Measurements from ENCODE around the gene CCDC40. TPM values are rescaled to one million over a fixed set of nuclear protein-coding genes. Genes with fewer than 3 reads are reported as not detected.
"Not testable (repeated sequence)": the region's sequence is repeated elsewhere in the genome, so short reads cannot be mapped to it uniquely, and the experiment has no call there.

Gene CCDC40
- 4.5 TPM for total RNA-seq

DNA sequence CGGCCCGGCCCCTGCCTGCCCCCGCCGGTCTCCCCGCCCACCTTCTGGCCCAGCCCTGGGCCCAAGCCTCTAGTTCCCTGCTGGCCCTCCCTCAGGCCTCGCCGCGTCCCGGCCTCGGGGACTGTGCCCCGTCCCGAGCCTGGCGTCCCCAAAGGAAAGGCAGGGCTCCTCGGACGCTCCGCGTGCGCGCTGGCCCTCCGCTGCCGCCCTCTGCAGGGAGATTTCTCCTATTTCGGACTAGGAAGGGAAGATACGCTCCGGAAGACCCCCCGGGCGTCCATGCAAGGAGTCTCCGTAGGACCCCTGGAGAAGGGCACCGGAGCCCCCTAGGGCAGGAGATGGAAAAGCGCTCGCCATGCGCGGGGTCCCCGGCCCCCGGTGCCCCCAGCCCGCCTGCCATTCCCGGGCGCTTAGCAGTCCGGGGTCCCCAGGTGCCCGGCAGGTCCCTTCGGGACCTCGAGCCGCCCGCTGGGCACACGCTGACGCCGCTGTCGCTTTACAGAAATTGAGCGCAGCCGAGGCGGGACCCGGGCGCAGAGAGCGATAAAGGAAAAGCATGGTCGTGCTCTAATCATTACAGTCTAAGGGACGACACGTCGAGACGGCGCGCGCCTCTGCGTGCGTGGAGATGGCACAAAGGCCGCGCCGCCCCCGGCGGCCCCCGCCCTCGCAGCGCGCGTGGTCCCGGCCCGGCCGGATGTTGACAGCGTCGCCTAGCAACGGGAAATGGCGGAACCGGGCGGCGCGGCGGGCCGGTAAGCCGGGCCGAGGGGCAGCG is at the start of gene CCDC40:
Gene CCDC40, plus strand, starts transcription at position 706 of the 778 bp plus-strand sequence. Its CDS starts 21 bp downstream, at position 727.
- DNase-seq = peak; percentile 90

GRCh38 chr17:79987187-79987934 is 49.1 kb upstream of the CCDC40 start:
- DNase-seq = no peak

GRCh38 chr17:79987935-79988184 is 48.6 kb upstream of the CCDC40 start:
- no peak for DNase-seq

DNA sequence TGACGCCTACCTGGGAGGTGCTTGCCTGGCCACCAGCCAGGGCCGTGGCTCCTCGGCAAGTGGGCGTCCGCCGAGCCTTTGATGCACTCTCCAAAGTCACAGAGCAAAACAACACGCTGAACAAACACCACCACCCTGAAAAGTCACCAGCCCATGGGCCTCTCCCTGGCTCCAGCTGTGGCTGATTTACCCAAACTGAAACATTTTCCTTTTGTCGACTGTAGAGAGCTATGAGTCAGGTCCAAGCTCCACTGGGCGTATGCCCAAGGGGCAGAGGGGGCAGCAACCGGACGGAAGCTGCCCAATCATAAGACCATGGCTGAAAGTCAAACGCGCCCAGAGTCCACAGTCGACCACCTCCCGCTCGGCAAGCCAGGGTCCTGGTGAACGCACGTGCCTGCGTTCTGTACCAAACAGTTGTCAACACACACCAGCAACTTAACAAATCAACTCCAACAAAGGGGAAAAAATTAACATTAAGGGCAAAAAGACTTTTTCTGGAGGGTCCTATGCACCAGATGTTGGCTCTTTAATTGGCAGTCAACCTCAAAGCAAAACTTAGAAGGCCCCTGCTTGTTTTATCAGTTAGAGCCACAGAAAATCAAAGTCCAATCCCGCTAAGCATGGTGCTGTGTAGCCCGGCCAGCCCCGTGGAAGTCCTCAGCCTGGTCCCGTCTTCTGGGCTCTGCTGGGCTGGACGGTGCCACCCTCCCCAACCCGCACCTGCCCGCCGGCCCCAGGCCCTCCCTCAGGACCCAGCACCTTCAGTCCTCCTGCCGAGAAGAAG is 48.1 kb upstream of the CCDC40 start:
- no peak for DNase-seq

- DNase-seq = no peak
Observed at GRCh38 chr17:79989106-79989835, 47.2 kb upstream of the CCDC40 start.

- DNase-seq = no peak
Observed at GRCh38 chr17:79990051-79990592, 46.3 kb upstream of the CCDC40 start.

- DNase-seq = no peak
Observed at GRCh38 chr17:79990704-79991103, 45.7 kb upstream of the CCDC40 start.

DNA sequence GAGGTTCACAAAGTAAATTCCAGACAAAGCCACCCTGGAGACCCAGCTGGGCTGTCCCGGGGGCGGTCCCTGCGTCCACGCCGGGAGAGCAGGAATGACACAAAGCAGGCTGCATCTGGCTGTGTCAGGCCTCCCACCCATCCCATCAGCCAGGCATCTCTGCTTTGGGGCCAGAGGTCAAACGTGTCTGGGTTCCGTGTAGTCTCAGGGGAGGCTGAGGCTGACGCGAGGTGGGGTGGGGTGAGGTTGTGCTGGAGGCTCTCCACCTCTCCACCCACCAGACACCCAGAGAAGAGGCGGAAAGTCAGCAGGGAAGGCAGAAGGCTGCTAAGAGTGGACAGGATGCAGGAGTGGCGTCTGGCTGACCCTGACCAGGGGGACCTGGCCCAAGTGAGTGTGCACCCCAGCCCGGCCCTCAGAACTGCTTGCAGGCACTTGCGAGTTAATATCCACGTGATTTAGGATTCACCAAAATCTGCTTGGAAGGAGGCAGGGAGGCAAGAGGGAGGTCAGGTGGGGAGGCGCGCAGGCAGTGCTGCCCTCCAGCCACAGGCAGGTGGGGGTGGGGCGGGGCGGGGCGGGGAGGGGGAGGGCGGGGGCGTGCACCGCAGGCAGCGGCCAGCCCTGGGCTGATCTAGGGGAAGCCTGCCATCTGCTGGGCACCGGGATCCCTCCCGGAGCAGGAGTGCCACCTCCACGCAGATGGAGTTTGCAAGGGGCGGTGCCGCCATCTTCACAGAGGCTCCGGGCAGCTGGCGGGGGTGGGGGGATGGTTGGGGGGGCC is 45.1 kb upstream of the CCDC40 start:
- peak; percentile 94 for DNase-seq

- peak; percentile 81 for DNase-seq
Observed at GRCh38 chr17:79991924-79992648, 44.4 kb upstream of the CCDC40 start.

- DNase-seq = no peak
Observed at GRCh38 chr17:79992649-79993389, 43.6 kb upstream of the CCDC40 start.

GRCh38 chr17:79993390-79994227 is 42.8 kb upstream of the CCDC40 start:
- peak; percentile 84 for DNase-seq

GRCh38 chr17:79994228-79994569 is 42.2 kb upstream of the CCDC40 start:
- not testable (repeated sequence) for DNase-seq

DNA sequence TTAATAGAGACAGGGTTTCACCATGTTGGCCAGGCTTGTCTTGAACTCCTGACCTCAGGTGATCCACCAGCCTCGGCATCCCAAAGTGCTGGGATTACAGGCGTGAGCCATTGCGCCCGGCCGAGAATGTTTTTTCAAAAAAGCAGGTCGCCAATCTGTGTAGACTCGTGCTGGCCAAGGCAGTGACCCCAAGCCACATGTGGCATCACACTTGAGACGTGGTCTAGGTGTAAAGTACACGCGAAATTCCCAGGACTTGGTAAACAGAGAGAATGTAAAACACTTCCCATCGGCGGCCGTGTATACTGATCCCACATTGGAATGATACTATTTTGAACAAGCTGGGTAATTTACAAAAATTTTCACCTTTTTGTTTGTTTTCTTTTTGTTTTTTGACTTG is 41.8 kb upstream of the CCDC40 start:
- no peak for DNase-seq

DNA sequence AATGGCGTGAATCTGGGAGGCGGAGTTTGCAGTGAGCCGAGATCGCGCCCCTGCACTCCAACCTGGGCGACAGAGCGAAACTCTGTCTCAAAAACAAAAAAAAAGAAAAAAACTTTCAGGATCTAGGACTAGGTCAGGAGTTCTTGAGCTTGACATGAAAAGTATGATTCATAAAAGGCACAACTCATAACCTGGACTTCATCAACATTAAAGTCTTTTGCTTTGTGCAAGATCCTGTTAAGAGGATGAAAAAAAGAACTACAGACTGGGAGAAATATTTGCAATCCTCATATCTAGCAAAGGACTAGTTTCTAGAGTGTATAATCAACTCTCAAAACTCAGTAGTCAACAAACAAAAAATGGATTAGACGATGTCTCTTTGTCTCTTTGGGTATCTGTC is 40.7 kb upstream of the CCDC40 start:
- no peak for DNase-seq

GRCh38 chr17:79996291-79996690 is 40.2 kb upstream of the CCDC40 start:
- DNase-seq = no peak

GRCh38 chr17:79997011-79997660 is 39.3 kb upstream of the CCDC40 start:
- DNase-seq = no peak

DNA sequence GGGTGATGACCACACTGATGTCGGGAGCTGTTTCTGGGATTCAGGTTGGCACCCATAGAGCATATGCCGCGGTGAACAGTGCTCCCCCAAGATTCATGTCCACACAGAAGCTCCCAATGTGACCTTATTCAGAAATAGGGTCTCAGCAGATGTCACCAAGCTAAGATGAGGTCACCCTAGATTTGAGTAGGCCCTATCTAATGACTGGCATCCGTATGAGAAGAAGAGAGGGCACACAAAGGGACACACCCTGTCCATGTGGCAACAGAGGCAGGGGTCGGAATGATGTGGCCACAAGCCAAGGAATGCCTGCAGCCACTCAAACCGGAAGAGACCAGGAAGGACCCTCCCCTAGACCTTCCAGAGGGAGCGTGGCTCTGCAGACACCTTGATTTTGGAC is 36.3 kb upstream of the CCDC40 start:
- no peak for DNase-seq

- DNase-seq = peak; percentile 50
Observed at GRCh38 chr17:80000981-80001775, 35.3 kb upstream of the CCDC40 start.

Data from tongue (tissue), 2 donors.